GM12878 (cell line): ENCODE data around the gene SAXO1. TPM values are rescaled to one million over a fixed set of nuclear protein-coding genes. Genes with fewer than 3 reads are reported as not detected.

Experiments
- ATAC-seq: fragments of 200-7000 bp; cut with Tn5 transposase; 3 replicates; pipeline ENCODE4 v1.9.1; 2020; ENCODE audit warnings: mild to moderate bottlenecking, moderate library complexity
- BruUV-seq: library from RNA; stranded (reverse); fragments of 400-500 nt; replicated peaks from 2 replicates; lab custom pipeline; 2021; lab: Mats Ljungman, UMichigan
- CTCF ChIA-PET: fragments of 300-600 bp; sonication (Branson Sonifier 250); formaldehyde crosslinking; extraction: SDS; loops from one replicate; lab custom pipeline; 2021; ENCODE audit warnings: inconsistent platforms; lab: Yijun Ruan, JAX
- POLR2A ChIA-PET: fragments of 350-600 bp; formaldehyde crosslinking; extraction: SDS; loops from one replicate; lab custom pipeline; 2021; ENCODE audit warnings: inconsistent platforms; lab: Charles Lee
- RAD21 ChIA-PET: fragments of 300-600 bp; sonication (Branson Sonifier 250); formaldehyde crosslinking; loops from one replicate; lab custom pipeline; 2023; ENCODE audit warnings: antibody characterized with exemption; ENCODE audit not compliant: unreplicated experiment; lab: Charles Lee
- SMC1A ChIA-PET: fragments of 300-600 bp; sonication (Branson Sonifier 250); formaldehyde crosslinking; loops from one replicate; lab custom pipeline; 2023; ENCODE audit not compliant: unreplicated experiment, uncharacterized antibody; lab: Charles Lee
- DNase-seq: peaks from one replicate; pipeline ENCODE4 v3.0.0-alpha.2; 2011; ENCODE audit warnings: low read depth, low spot score
- FAIRE-seq: peaks from 3 replicates; lab custom pipeline; 2011; peaks lifted over from hg19 to GRCh38; lab: Jason Lieb, UNC
- H2AFZ ChIP-seq: 2 replicates; pipeline ENCODE4 v1.6.0; 2011; ENCODE audit warnings: low read depth, low read length, control low read depth; ENCODE audit not compliant: control insufficient read depth
- H3K27ac ChIP-seq: 2 replicates; pipeline ENCODE4 v1.5.1; 2011; ENCODE audit warnings: control low read depth; ENCODE audit not compliant: control insufficient read depth, insufficient read depth
- H3K27me3 ChIP-seq, 2 experiments: replicated peaks in 1 of 2; 2 replicates each; pipeline versions ENCODE4 v1.6.0 to v1.6.1; 2011; ENCODE audit warnings: low read length in 1 of 2; ENCODE audit not compliant: control insufficient read depth in 2 of 2, insufficient read depth in 2 of 2
- H3K36me3 ChIP-seq, 2 experiments: 2 replicates each; pipeline ENCODE4 v1.5.1; 2011; ENCODE audit warnings: low read length in 1 of 2; ENCODE audit not compliant: control insufficient read depth in 2 of 2, insufficient read depth in 2 of 2
- H3K4me1 ChIP-seq: 2 replicates; pipeline ENCODE4 v1.6.1; 2011; ENCODE audit warnings: mild to moderate bottlenecking, low read length, moderate library complexity, mixed read lengths; ENCODE audit not compliant: control insufficient read depth, insufficient read depth
- H3K4me2 ChIP-seq: 2 replicates; pipeline ENCODE4 v1.6.0; 2011; ENCODE audit warnings: control low read depth; ENCODE audit not compliant: control insufficient read depth, insufficient read depth
- H3K4me3 ChIP-seq: fragments of 200-600 bp; sonication (generic); 2 replicates; pipeline ENCODE4 v1.5.1; 2016
- H3K79me2 ChIP-seq: 2 replicates; pipeline ENCODE4 v1.6.0; 2011; ENCODE audit warnings: low read length; ENCODE audit not compliant: control insufficient read depth, insufficient read depth
- H3K9ac ChIP-seq: 2 replicates; pipeline ENCODE4 v1.8.0; 2011; ENCODE audit warnings: low read length, control low read depth, mixed read lengths; ENCODE audit not compliant: control insufficient read depth, insufficient read depth
- H3K9me3 ChIP-seq: replicated peaks from 3 replicates; pipeline ENCODE4 v1.5.1; 2011; ENCODE audit warnings: mild to moderate bottlenecking, low read length; ENCODE audit not compliant: control insufficient read depth, insufficient read depth
- H4K20me1 ChIP-seq: 2 replicates; pipeline ENCODE4 v1.6.0; 2011; ENCODE audit not compliant: control insufficient read depth, insufficient read depth
- ASH2L ChIP-seq: fragments of 300-600, 200-600 bp; sonication (generic); IDR thresholded peaks from 2 replicates; pipeline ENCODE4 v1.6.1; 2017; ENCODE audit warnings: low read depth, mild to moderate bottlenecking, borderline replicate concordance
- ATF2 ChIP-seq: IDR thresholded peaks from 2 replicates; pipeline ENCODE4 v1.6.1; 2012; ENCODE audit warnings: low read length, inconsistent platforms
- CTCF ChIP-seq, 3 experiments: IDR thresholded peaks in 2 of 3; conservative IDR thresholded peaks in 1 of 3; 2 replicates each; pipeline ENCODE4 v1.5.1; 2011; ENCODE audit warnings: low read depth in 3 of 3, low read length in 3 of 3, mild to moderate bottlenecking in 3 of 3, control low read depth in 2 of 3, moderate library complexity in 2 of 3, inconsistent platforms in 1 of 3, mixed read lengths in 1 of 3; ENCODE audit not compliant: control insufficient read depth in 2 of 3, insufficient read depth in 1 of 3; ENCODE audit errors: extremely low read depth in 1 of 3
- EZH2 ChIP-seq: IDR thresholded peaks from 2 replicates; pipeline ENCODE4 v1.6.1; 2012; ENCODE audit warnings: low read depth, mild to moderate bottlenecking, control low read depth, inconsistent platforms, low read length, borderline replicate concordance; ENCODE audit not compliant: control insufficient read depth
- HDAC2 ChIP-seq: fragments of 200-600 bp; sonication (generic); IDR thresholded peaks from 2 replicates; pipeline ENCODE4 v1.6.1; 2017
- IKZF2 ChIP-seq, 2 experiments: fragments of 450-650 bp; IDR thresholded peaks; 2 replicates each; pipeline ENCODE4 v1.6.1; 2017; ENCODE audit warnings: mild to moderate bottlenecking in 2 of 2, moderate library complexity in 2 of 2
- NR2C2 ChIP-seq: IDR thresholded peaks from 2 replicates; pipeline ENCODE4 v1.6.1; 2011; ENCODE audit warnings: borderline replicate concordance, low read depth; ENCODE audit not compliant: control insufficient read depth, insufficient read length
- WGBS: methylation state at CpG from one replicate; pipeline ENCODE4 v1.1.6; 2016; ENCODE audit warnings: low lambda C conversion rate; ENCODE audit not compliant: insufficient replicate concordance, insufficient coverage; ENCODE audit errors: missing lambda C conversion rate; 5-methylcytosine and 5-hydroxymethylcytosine counted together
- in situ Hi-C: fragments of 300-500 bp; cut with MboI; formaldehyde crosslinking; loops from 9 replicates; pipeline ENCODE4 v1.14.3; 2018; ENCODE audit warnings: mixed read lengths
- intact Hi-C: fragments of 100-400 bp; cut with micrococcal nuclease; formaldehyde crosslinking; loops from one replicate; pipeline ENCODE4 v1.14.2; 2022; ENCODE audit not compliant: unreplicated experiment
- polyA plus RNA-seq, 11 experiments: library from polyadenylated mRNA; depleted of rRNA in 4 of 11; unstranded in 6 of 11; stranded (reverse) in 5 of 11; fragments of >200 nt; fragmentation: Nextera tagmentation in 4 of 11; fragmentation: Illumina TruSeq in 1 of 11; extraction: Ambion mirVana in 4 of 11; extraction: Trizol in 1 of 11; gene quantifications; 1 replicate in 1 of 11; 2 replicates in 10 of 11; pipeline versions ENCODE4 v1.2.1 to v1.2.3, GENCODE V29; 2011 to 2016; ENCODE audit warnings: inconsistent platforms in 2 of 11, missing spikeins in 2 of 11, low read depth in 1 of 11
- total RNA-seq, 4 experiments: library from RNA; depleted of rRNA in 3 of 4; stranded (reverse); fragments of >200 nt in 3 of 4; fragmentation: Illumina TruSeq in 1 of 4; extraction: Trizol in 1 of 4; gene quantifications; 2 replicates each; pipeline versions ENCODE4 v1.2.1 to v1.2.3, GENCODE V29; 2013 to 2021

SAXO1 gene
- total and polyA plus RNA-seq, 10 of the 15 experiments (the other 5 are each of a cell fraction or from before 2014, with no cell fraction given), result under 0.01 to 0.01 TPM; not detected in 8

- TF ChIP-seq HDAC2 (no peak), IKZF2 (IDR thresholded peaks at IDR 0.05) (no peak), ASH2L (no peak), ATF2 (no peak), EZH2 (no peak), NR2C2 (no peak)
- H4K20me1 ChIP-seq, result no peaks in the 10 kb centered on the region
- SMC1A ChIA-PET, result no interaction called here
- RAD21 ChIA-PET, result no interaction called here
- POLR2A ChIA-PET, result no interaction called here
- 0% methylated on average over 2 of the region's 2 CpGs for WGBS
- H2AFZ ChIP-seq, result no peak overlapping the region
- H3K9ac ChIP-seq, result no peak overlapping the region
- H3K27ac ChIP-seq, result no peak overlapping the region
- in situ Hi-C loops, result no loop called here
- DNase-seq, result no peak
- H3K4me2 ChIP-seq, result no peak overlapping the region
- CTCF ChIA-PET, result no interaction called here
- H3K27me3 ChIP-seq, result no peaks in the 10 kb centered on the region; a peak in 2 of 4 replicates
- intact Hi-C loops, result no loop called here
- no peaks in the 10 kb centered on the region for H3K36me3 ChIP-seq
- no peaks in the 10 kb centered on the region for H3K9me3 ChIP-seq
- H3K4me3 ChIP-seq, result no peak overlapping the region
- no peak for FAIRE-seq
- no TSS peak for BruUV-seq
- ATAC-seq, result no peak
- no peaks in the 10 kb centered on the region for H3K4me1 ChIP-seq
- no peaks in the 10 kb centered on the region for H3K79me2 ChIP-seq
Measured at GRCh38 chr9:18955626-18956025, 77.4 kb downstream of the SAXO1 start.

- BruUV-seq, result no TSS peak
- ChIA-PET CTCF (interaction anchor here (1.0 kb wide), 1 partner anchor 11 kb away, joined by 3 read pairs; no protein-coding TSS in a partner anchor), POLR2A (no interaction called here), SMC1A (interaction anchor here (0.7 to 1.3 kb wide), 2 partner anchors 77 to 666 kb away, joined by 3 to 4 read pairs; no protein-coding TSS in a partner anchor), RAD21 (no interaction called here)
- no peak for TF ChIP-seq CTCF (IDR thresholded peaks at IDR 0.05 in 2 of 3, conservative IDR thresholded peaks at IDR 0.05 in 1 of 3; ENCODE audit: control insufficient read depth in 2 of 3, extremely low read depth in 1 of 3, insufficient read depth in 1 of 3, low read depth in 3 of 3, low read length in 3 of 3)
- no peak overlapping the region for H3K4me2 ChIP-seq
- H3K4me1 ChIP-seq, result no peaks in the 10 kb centered on the region
- no peak overlapping the region for H3K27ac ChIP-seq
- no peak overlapping the region for H3K9ac ChIP-seq
- H3K4me3 ChIP-seq, result no peak overlapping the region
- in situ Hi-C loops, result no loop called here
- no peak overlapping the region for H2AFZ ChIP-seq
- DNase-seq (no peak), FAIRE-seq (no peak), ATAC-seq (no peak)
- H3K27me3 ChIP-seq, result no peaks in the 10 kb centered on the region
- intact Hi-C loops, result no loop called here
- H3K9me3 ChIP-seq, result no peaks in the 10 kb centered on the region
- WGBS, result 76% methylated on average over 1 of the region's 1 CpG
- H3K36me3 ChIP-seq, result no peaks in the 10 kb centered on the region
- no peaks in the 10 kb centered on the region for H3K79me2 ChIP-seq
- no peaks in the 10 kb centered on the region for H4K20me1 ChIP-seq
Measured at GRCh38 chr9:18951936-18952335, 81.1 kb downstream of the SAXO1 start.
